CD4-positive, alpha-beta T cell (primary cell): Measurements from ENCODE around the gene PRLH. TPM values are rescaled to one million over a fixed set of nuclear protein-coding genes. Genes with fewer than 3 reads are reported as not detected.

Experiments
- ATAC-seq: fragments of 200-7000 bp; cut with Tn5 transposase; one replicate; pipeline ENCODE4 v1.10.0; 2022; ENCODE audit warnings: mild to moderate bottlenecking; ENCODE audit not compliant: poor library complexity
- CTCF ChIA-PET: fragments of 350-600 bp; sonication (Branson Sonifier 250); formaldehyde crosslinking; loops from one replicate; lab custom pipeline; 2021; ENCODE audit warnings: antibody characterized with exemption, inconsistent platforms; lab: Charles Lee
- POLR2A ChIA-PET: fragments of 350-600 bp; sonication (Branson Sonifier 250); formaldehyde crosslinking; loops from one replicate; lab custom pipeline; 2021; ENCODE audit warnings: antibody characterized with exemption, inconsistent platforms; lab: Charles Lee
- DNase-seq, 14 experiments: peaks; one replicate each; pipeline ENCODE4 v3.0.0-alpha.2; 2013 to 2020; ENCODE audit warnings: mixed read lengths in 2 of 14
- H3K27ac ChIP-seq, 2 donors: one replicate each; pipeline versions ENCODE4 v1.5.1 to v1.7.0; 2013; ENCODE audit warnings: low read length in 2 of 2, low read depth in 1 of 2, mild to moderate bottlenecking in 1 of 2
- H3K27me3 ChIP-seq, 2 experiments: 1 replicate in 1 of 2; 2 replicates in 1 of 2; pipeline versions ENCODE4 v1.6.1 to v1.7.0; 2013; ENCODE audit warnings: low read length in 2 of 2, control low read depth in 1 of 2, mild to moderate bottlenecking in 1 of 2, moderate library complexity in 1 of 2; ENCODE audit not compliant: insufficient read depth in 2 of 2, control insufficient read depth in 1 of 2
- H3K36me3 ChIP-seq: one replicate; pipeline ENCODE4 v1.6.1; 2013; ENCODE audit warnings: low read length, control low read depth; ENCODE audit not compliant: insufficient read depth
- H3K4me1 ChIP-seq: one replicate; pipeline ENCODE4 v1.6.1; 2013; ENCODE audit warnings: low read length, control low read depth; ENCODE audit not compliant: insufficient read depth
- H3K4me3 ChIP-seq: one replicate; pipeline ENCODE4 v1.5.1; 2013; ENCODE audit warnings: mild to moderate bottlenecking, low read length, moderate library complexity
- H3K9me3 ChIP-seq, 2 experiments: 1 replicate in 1 of 2; 2 replicates in 1 of 2; pipeline versions ENCODE4 v1.6.1 to v1.7.0; 2013; ENCODE audit warnings: low read length in 2 of 2, mild to moderate bottlenecking in 2 of 2, control low read depth in 1 of 2, moderate library complexity in 1 of 2; ENCODE audit not compliant: control insufficient read depth in 1 of 2, insufficient read depth in 1 of 2
- H3K27ac Mint-ChIP-seq: one replicate; pipeline ENCODE4 v1.8.0; 2020; ENCODE audit warnings: mixed read lengths
- H3K27me3 Mint-ChIP-seq: one replicate; pipeline ENCODE4 v1.8.0; 2021; ENCODE audit warnings: mixed read lengths
- H3K36me3 Mint-ChIP-seq: one replicate; pipeline ENCODE4 v1.8.0; 2021; ENCODE audit warnings: low read depth, mixed read lengths
- H3K4me1 Mint-ChIP-seq: one replicate; pipeline ENCODE4 v1.8.0; 2021; ENCODE audit warnings: low read depth, mixed read lengths
- H3K4me3 Mint-ChIP-seq: one replicate; pipeline ENCODE4 v1.8.0; 2020; ENCODE audit warnings: mild to moderate bottlenecking, mixed read lengths
- H3K9me3 Mint-ChIP-seq: one replicate; pipeline ENCODE4 v1.8.0; 2020; ENCODE audit warnings: mixed read lengths
- intact Hi-C, 2 experiments: fragments of 100-400 bp; cut with DNase I in 1 of 2; cut with micrococcal nuclease in 1 of 2; formaldehyde crosslinking; loops; one replicate each; pipeline versions ENCODE4 v1.15.1 to v1.9.0; 2023 to 2025; cut with DNase I, micrococcal nuclease
- total RNA-seq, 174 experiments: library from RNA in 2 of 174; stranded (reverse) in 2 of 174; gene quantifications; one replicate each; pipeline ENCODE4 v1.2.3 and lab custom pipeline; 2021 to 2026
- TF ChIP-seq, protein P1 (sequence below): fragments of 200-600 bp; IDR thresholded peaks from one replicate; pipeline ENCODE4 v1.8.0; 2022; ENCODE audit warnings: antibody characterized with exemption, mild to moderate bottlenecking

Gene PRLH
- total RNA-seq, 2 experiments from 2014 or later, result not detected

DNA sequence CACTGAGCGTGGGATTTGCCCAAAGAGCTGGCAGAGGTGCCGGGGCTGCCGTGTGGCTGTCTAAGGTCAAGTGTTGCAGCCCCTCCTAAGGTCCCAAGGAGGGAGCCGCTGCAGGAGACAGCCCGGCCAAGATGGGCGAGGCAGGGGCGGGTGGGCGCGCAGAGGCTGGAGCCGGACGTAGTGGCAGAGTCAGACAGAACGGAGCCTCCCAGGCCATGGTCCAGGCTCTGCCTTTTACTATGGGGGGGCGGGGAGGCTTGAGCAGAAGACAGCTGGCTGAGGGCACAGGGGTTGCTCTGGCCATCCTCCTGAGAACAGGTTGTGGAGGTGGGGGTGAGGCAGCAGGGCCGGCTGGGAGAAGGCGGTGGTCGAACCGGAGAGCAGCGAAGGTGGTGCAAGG lies 27.5 kb upstream of the PRLH start:
- DNase-seq (no peak), ATAC-seq (no peak)
- Mint-ChIP-seq H3K9me3 (no peaks in the 10 kb centered on the region), H3K36me3 (no peaks in the 10 kb centered on the region), H3K4me3 (no peak overlapping the region), H3K4me1 (no peaks in the 10 kb centered on the region), H3K27ac (no peak overlapping the region), H3K27me3 (peaks cover 4% of the 10 kb centered on the region)
- ChIA-PET POLR2A (no interaction called here), CTCF (no interaction called here)
- H3K4me1 ChIP-seq, result no peaks in the 10 kb centered on the region
- H3K27ac ChIP-seq, result no peak overlapping the region
- intact Hi-C loops, result no loop called here
- TF ChIP-seq, protein P1, sequence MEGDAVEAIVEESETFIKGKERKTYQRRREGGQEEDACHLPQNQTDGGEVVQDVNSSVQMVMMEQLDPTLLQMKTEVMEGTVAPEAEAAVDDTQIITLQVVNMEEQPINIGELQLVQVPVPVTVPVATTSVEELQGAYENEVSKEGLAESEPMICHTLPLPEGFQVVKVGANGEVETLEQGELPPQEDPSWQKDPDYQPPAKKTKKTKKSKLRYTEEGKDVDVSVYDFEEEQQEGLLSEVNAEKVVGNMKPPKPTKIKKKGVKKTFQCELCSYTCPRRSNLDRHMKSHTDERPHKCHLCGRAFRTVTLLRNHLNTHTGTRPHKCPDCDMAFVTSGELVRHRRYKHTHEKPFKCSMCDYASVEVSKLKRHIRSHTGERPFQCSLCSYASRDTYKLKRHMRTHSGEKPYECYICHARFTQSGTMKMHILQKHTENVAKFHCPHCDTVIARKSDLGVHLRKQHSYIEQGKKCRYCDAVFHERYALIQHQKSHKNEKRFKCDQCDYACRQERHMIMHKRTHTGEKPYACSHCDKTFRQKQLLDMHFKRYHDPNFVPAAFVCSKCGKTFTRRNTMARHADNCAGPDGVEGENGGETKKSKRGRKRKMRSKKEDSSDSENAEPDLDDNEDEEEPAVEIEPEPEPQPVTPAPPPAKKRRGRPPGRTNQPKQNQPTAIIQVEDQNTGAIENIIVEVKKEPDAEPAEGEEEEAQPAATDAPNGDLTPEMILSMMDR, result no peak
- no peaks in the 10 kb centered on the region for H3K9me3 ChIP-seq
- no peaks in the 10 kb centered on the region for H3K36me3 ChIP-seq
- H3K27me3 ChIP-seq, result no peaks in the 10 kb centered on the region
- no peak overlapping the region for H3K4me3 ChIP-seq

DNA sequence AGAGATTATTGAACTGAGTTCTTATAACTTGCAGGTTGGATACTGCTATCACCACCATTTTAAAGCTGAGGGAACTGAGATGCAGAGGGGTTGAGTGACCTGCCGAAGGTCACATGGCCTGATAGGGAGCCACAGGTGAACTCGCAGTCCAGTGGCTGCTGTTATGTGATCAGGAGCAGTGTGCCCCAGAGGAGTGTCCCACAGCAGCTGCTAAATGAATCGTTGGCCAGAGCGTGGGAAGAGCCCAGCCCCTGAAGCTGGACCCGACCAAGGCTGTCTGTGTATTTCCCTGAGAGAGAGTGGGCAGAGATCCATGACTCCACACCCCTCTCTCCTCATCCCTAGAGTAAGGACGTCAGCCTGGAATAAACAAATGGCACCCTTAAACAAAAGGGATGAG lies 26.7 kb upstream of the PRLH start:
- Histone ChIP-seq H3K9me3 (no peaks in the 10 kb centered on the region), H3K36me3 (no peaks in the 10 kb centered on the region), H3K4me1 (no peaks in the 10 kb centered on the region), H3K27me3 (no peaks in the 10 kb centered on the region), H3K27ac (no peak overlapping the region), H3K4me3 (no peak overlapping the region)
- H3K4me1 Mint-ChIP-seq, result no peaks in the 10 kb centered on the region
- H3K4me3 Mint-ChIP-seq, result no peak overlapping the region
- TF ChIP-seq, protein P1, result no peak
- DNase-seq (no peak), ATAC-seq (no peak)
- POLR2A ChIA-PET, result no interaction called here
- H3K27ac Mint-ChIP-seq, result no peak overlapping the region
- intact Hi-C loops, result no loop called here
- CTCF ChIA-PET, result no interaction called here
- no peaks in the 10 kb centered on the region for H3K9me3 Mint-ChIP-seq
- H3K27me3 Mint-ChIP-seq, result peaks cover 4% of the 10 kb centered on the region
- H3K36me3 Mint-ChIP-seq, result no peaks in the 10 kb centered on the region

DNA sequence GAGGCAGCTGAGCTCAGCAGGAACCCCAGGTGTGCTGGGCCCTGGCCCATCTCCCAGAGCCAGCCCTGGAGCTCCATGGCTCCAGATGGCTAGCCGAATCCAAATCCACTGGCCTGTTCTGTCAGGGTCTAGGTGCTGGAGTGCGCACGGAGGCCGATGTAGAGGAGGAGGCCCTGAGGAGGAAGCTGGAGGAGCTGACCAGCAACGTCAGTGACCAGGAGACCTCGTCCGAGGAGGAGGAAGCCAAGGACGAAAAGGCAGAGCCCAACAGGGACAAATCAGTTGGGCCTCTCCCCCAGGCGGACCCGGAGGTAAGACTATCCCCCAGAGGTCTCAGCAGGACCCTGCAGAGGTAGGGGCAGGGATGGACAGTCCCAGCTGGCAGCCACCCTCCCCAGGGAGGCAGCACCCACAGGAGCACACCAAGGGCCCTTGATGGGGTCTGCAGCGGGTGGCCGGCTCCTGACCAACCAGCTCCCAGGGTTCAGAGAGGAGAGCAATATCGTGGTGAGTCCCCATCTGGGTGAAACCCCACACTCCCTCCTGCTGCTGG lies 26.1 kb upstream of the PRLH start:
- no peaks in the 10 kb centered on the region for H3K36me3 ChIP-seq
- H3K4me3 ChIP-seq, result no peak overlapping the region
- Mint-ChIP-seq H3K4me3 (no peak overlapping the region), H3K4me1 (no peaks in the 10 kb centered on the region), H3K27ac (no peak overlapping the region), H3K27me3 (peaks cover 4% of the 10 kb centered on the region), H3K36me3 (no peaks in the 10 kb centered on the region), H3K9me3 (no peaks in the 10 kb centered on the region)
- H3K4me1 ChIP-seq, result no peaks in the 10 kb centered on the region
- no peak overlapping the region for H3K27ac ChIP-seq
- TF ChIP-seq, protein P1, result no peak
- CTCF ChIA-PET, result no interaction called here
- DNase-seq, result no peak
- H3K27me3 ChIP-seq, result no peaks in the 10 kb centered on the region
- POLR2A ChIA-PET, result no interaction called here
- no peak for ATAC-seq
- intact Hi-C loops, result no loop called here
- H3K9me3 ChIP-seq, result no peaks in the 10 kb centered on the region
